ENCODE data around the gene ACTL7B.
"Not testable (repeated sequence)": the region's sequence is repeated elsewhere in the genome, so short reads cannot be mapped to it uniquely, and the experiment has no call there.

The ACTL7B gene

GRCh38 chr9:108903420-108904103 lies 47.8 kb upstream of the ACTL7B start:
- Histone ChIP-seq H4K20me1 (ENCODE audit: control insufficient read depth, insufficient read depth, low read depth, low read length) (no peaks in the 10 kb centered on the region), H3K4me1 (ENCODE audit: control insufficient read depth, low read length) (no peaks in the 10 kb centered on the region), H3K4me3 (ENCODE audit: low read length) (no peak overlapping the region), H3K27me3 (ENCODE audit: control insufficient read depth, low read length) (no peaks in the 10 kb centered on the region), H3K4me2 (ENCODE audit: low read length) (no peak overlapping the region), H3K9me2 (replicated peaks; ENCODE audit: control insufficient read depth, low read length) (no peaks in the 10 kb centered on the region), H3K9me3 (ENCODE audit: control insufficient read depth, insufficient read depth, low read length) (no peaks in the 10 kb centered on the region), H3K27ac (ENCODE audit: low read depth, low read length) (no peak overlapping the region), H3K79me2 (ENCODE audit: control insufficient read depth, low read length) (no peaks in the 10 kb centered on the region), H3K36me3 (ENCODE audit: control insufficient read depth, low read length) (peaks cover 87% of the 10 kb centered on the region), H3F3A (ENCODE audit: control insufficient read depth, insufficient read depth) (no peaks in the 10 kb centered on the region)
- no peak for TF ChIP-seq CTCF (IDR thresholded peaks at IDR 0.05; ENCODE audit: low read depth, low read length, poor library complexity, severe bottlenecking)
- TF ChIP-seq EZH2phosphoT487 (IDR thresholded peaks at IDR 0.05; ENCODE audit: borderline replicate concordance, low read length) = no peak

GRCh38 chr9:108900176-108900575 lies 44.4 kb upstream of the ACTL7B start:
- Histone ChIP-seq H3K27me3 (ENCODE audit: control insufficient read depth, low read length) (no peaks in the 10 kb centered on the region), H3K79me2 (ENCODE audit: control insufficient read depth, low read length) (no peaks in the 10 kb centered on the region), H3K4me2 (ENCODE audit: low read length) (no peak overlapping the region), H3F3A (ENCODE audit: control insufficient read depth, insufficient read depth) (no peaks in the 10 kb centered on the region), H3K27ac (ENCODE audit: low read depth, low read length) (no peak overlapping the region), H3K4me1 (ENCODE audit: control insufficient read depth, low read length) (no peaks in the 10 kb centered on the region), H3K9me3 (ENCODE audit: control insufficient read depth, insufficient read depth, low read length) (no peaks in the 10 kb centered on the region), H3K4me3 (ENCODE audit: low read length) (no peak overlapping the region), H3K9me2 (replicated peaks; ENCODE audit: control insufficient read depth, low read length) (no peaks in the 10 kb centered on the region), H4K20me1 (ENCODE audit: control insufficient read depth, insufficient read depth, low read depth, low read length) (no peaks in the 10 kb centered on the region), H3K36me3 (ENCODE audit: control insufficient read depth, low read length) (peaks cover 86% of the 10 kb centered on the region)
- TF ChIP-seq CTCF (IDR thresholded peaks at IDR 0.05; ENCODE audit: low read depth, low read length, poor library complexity, severe bottlenecking) (no peak), EZH2phosphoT487 (IDR thresholded peaks at IDR 0.05; ENCODE audit: borderline replicate concordance, low read length) (no peak)

GRCh38 chr9:108899023-108899695 lies 43.4 kb upstream of the ACTL7B start:
- H3K9me3 ChIP-seq (ENCODE audit: control insufficient read depth, insufficient read depth, low read length); H3K79me2 ChIP-seq (ENCODE audit: control insufficient read depth, low read length); H3K4me2 ChIP-seq (ENCODE audit: low read length); H3K4me1 ChIP-seq (ENCODE audit: control insufficient read depth, low read length); H3K9me2 ChIP-seq (replicated peaks; ENCODE audit: control insufficient read depth, low read length); H3K27ac ChIP-seq (ENCODE audit: low read depth, low read length); H3K27me3 ChIP-seq (ENCODE audit: control insufficient read depth, low read length); H4K20me1 ChIP-seq (ENCODE audit: control insufficient read depth, insufficient read depth, low read depth, low read length); H3K4me3 ChIP-seq (ENCODE audit: low read length); H3F3A ChIP-seq (ENCODE audit: control insufficient read depth, insufficient read depth): not testable (repeated sequence)
- H3K36me3 ChIP-seq (ENCODE audit: control insufficient read depth, low read length) = peaks cover 89% of the 10 kb centered on the region

- peaks cover 88% of the 10 kb centered on the region for H3K36me3 ChIP-seq (ENCODE audit: control insufficient read depth, low read length)
- H3K27ac ChIP-seq (ENCODE audit: low read depth, low read length) = no peak overlapping the region
- no peaks in the 10 kb centered on the region for H3K27me3 ChIP-seq (ENCODE audit: control insufficient read depth, low read length)
- H3K79me2 ChIP-seq (ENCODE audit: control insufficient read depth, low read length) = no peaks in the 10 kb centered on the region
- TF ChIP-seq EZH2phosphoT487 (IDR thresholded peaks at IDR 0.05; ENCODE audit: borderline replicate concordance, low read length) = no peak
- no peak for TF ChIP-seq CTCF (IDR thresholded peaks at IDR 0.05; ENCODE audit: low read depth, low read length, poor library complexity, severe bottlenecking)
- H3K9me3 ChIP-seq (ENCODE audit: control insufficient read depth, insufficient read depth, low read length) = no peaks in the 10 kb centered on the region
- H3K4me1 ChIP-seq (ENCODE audit: control insufficient read depth, low read length) = no peaks in the 10 kb centered on the region
- H4K20me1 ChIP-seq (ENCODE audit: control insufficient read depth, insufficient read depth, low read depth, low read length) = no peaks in the 10 kb centered on the region
- no peaks in the 10 kb centered on the region for H3K9me2 ChIP-seq (replicated peaks; ENCODE audit: control insufficient read depth, low read length)
- no peak overlapping the region for H3K4me3 ChIP-seq (ENCODE audit: low read length)
- H3K4me2 ChIP-seq (ENCODE audit: low read length) = no peak overlapping the region
- H3F3A ChIP-seq (ENCODE audit: control insufficient read depth, insufficient read depth) = no peaks in the 10 kb centered on the region
These were observed 41.7 kb upstream of the ACTL7B start for GRCh38 chr9:108897324-108898096.
